GM12875 (cell line): ENCODE measurements around the gene IGLL1.
"Not testable (repeated sequence)": the region's sequence is repeated elsewhere in the genome, so short reads cannot be mapped to it uniquely, and the experiment has no call there.

Experiments used
- H3K4me3 ChIP-seq: one replicate; pipeline ENCODE4 v1.5.1; 2011; ENCODE audit warnings: low read depth, low read length, control low read depth
- TF ChIP-seq, protein P1 (sequence below): IDR thresholded peaks from 2 replicates; pipeline ENCODE4 v1.5.1; 2011; ENCODE audit warnings: low read depth, mild to moderate bottlenecking, control low read depth, inconsistent platforms, low read length, moderate library complexity, borderline replicate concordance; ENCODE audit not compliant: insufficient read depth

IGLL1 gene

GRCh38 chr22:23579870-23580575, at the start of gene IGLL1:
Gene IGLL1 (minus strand): TSS chr22:23580290. CDS start chr22:23580190, 100 bp downstream.
- TF ChIP-seq, protein P1, sequence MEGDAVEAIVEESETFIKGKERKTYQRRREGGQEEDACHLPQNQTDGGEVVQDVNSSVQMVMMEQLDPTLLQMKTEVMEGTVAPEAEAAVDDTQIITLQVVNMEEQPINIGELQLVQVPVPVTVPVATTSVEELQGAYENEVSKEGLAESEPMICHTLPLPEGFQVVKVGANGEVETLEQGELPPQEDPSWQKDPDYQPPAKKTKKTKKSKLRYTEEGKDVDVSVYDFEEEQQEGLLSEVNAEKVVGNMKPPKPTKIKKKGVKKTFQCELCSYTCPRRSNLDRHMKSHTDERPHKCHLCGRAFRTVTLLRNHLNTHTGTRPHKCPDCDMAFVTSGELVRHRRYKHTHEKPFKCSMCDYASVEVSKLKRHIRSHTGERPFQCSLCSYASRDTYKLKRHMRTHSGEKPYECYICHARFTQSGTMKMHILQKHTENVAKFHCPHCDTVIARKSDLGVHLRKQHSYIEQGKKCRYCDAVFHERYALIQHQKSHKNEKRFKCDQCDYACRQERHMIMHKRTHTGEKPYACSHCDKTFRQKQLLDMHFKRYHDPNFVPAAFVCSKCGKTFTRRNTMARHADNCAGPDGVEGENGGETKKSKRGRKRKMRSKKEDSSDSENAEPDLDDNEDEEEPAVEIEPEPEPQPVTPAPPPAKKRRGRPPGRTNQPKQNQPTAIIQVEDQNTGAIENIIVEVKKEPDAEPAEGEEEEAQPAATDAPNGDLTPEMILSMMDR = no peak
- H3K4me3 ChIP-seq = no peak within 1 kb of the TSS

DNA sequence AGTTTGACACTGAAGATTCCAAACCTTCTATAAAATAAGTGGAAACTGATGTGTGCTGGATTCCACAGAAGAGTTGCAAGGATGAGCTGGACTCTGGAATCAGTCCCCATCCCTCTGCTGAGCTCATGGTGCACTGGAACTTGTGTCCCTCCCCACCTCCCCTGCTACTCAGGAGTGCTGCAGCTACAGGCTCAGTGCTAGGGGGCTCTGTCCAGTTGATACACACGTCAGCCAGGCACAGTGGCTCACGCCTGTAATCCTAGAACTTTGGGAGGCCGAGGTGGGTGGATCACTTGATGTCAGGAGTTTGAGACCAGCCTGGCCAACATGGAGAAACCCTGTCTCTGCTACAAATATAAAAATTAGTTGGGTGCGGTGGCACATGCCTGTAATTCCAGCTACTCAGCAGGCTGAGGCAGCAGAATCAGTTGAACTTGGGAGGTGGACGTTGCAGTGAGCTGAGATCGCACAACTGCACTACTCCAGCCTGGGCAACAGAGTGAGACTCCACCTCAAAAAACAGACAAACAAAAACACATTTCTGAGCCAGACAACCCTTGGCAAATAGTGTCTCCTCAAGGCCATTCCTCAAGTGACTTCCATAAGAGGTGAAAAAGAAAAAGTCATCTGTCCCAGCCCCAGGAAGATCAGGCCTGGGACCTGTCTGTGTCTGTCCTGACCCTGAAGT, 48.1 kb upstream of the IGLL1 start:
- H3K4me3 ChIP-seq = not testable (repeated sequence)

DNA sequence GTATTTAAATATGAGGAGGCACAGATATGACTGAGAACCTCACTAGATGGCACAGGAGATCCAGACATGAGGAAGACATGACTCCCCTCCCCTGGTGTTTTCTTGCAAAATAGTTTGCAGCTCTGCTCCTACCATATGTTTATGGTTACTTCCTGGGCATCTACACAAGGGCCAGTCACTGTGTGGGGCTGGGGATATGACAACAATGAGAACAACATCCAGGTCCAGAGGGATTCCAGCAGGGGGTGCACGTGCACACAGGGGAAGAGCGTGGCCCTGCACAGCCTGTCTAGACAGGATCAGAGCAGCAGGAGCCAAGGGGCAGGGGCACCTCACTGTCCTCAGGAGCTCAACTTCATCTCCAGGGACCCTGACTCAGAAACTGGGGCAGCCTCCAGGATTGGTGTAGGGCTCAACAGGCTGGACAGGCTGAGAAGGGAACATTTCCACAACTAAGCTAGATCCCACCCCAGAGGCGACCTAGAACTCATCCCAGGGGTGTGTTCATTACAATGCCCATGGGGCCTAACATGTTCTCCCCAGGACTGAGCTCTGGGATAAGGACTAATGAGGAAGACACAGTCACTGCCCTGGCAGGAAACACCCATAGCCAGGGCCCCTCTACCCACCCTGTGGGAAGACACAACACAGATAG, 47.4 kb upstream of the IGLL1 start:
- not testable (repeated sequence) for H3K4me3 ChIP-seq
- TF ChIP-seq, protein P1 = peak; percentile 57

DNA sequence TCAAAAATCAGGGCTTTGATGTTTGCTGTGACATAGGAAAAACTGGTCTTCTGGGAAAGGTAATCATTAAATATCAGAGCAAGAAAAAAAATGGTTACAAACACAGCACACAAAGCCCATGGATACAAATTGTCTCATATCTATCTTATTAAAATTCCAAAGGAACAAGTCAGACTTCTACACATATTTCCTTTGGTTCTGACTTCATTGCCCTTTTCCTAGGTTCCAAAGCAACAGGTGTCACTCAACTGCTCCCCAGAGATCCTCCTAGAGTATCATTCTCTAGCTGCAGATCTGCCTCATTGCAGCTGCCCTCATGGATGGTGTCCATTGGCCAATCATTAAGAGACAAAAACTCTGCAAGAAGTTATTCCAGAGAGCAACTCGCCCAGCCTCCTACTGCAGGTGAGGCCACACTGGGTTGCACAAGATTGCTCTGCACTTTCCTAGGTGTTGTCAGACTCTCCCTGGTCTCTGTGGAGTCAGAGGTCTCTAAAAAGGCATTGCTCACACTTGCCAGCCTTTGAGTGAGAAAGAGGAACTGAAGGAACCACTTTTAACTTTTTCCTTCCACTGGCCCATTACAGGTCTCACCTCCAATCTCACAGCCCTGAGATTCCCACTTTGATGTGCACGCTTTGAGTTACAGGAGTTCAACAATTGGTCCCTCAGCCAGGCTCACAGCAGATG, 46.3 kb upstream of the IGLL1 start:
- TF ChIP-seq, protein P1 = no peak

DNA sequence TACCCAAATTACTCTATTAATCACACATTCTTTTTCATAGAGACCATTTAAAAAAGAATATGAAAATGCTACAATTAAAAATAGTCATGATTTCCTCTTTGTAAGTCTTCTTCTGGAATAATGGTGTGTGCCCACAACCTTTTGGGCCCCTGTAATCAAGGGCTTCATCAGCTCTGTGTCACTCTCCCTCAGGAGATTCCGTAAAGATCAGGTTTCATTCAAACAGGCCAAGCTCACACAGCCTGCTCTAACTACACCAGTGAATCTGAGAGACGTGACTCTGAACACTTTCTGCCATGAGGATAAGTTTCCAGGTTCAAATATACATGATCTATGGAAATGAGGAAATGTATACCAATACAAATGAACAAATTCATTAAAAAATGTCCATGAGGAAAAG, 42.5 kb upstream of the IGLL1 start:
- H3K4me3 ChIP-seq = no peak overlapping the region
- TF ChIP-seq, protein P1 = no peak

More for the DNA sequence above, 46.3 kb upstream of the IGLL1 start:
- no peak overlapping the region for H3K4me3 ChIP-seq

DNA sequence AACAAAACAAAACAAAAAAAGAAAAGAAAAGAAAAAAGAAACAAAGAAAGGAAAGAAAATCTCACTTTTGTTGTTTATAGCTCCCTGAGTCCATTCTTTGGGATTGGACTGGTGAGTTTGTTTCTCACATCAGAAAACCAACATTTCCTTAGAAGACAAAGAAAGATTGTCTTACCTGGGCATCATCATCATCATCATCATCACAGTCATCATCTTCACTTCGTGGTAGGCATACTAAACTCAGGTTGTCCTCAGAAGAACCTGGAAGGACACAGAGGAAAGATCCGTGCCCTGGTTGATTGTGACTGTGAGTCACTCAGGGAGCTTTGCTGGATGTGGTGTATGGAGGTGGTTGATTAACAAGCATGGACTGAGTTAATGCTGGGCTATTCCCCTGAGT, 41.8 kb upstream of the IGLL1 start:
- H3K4me3 ChIP-seq = not testable (repeated sequence)

DNA sequence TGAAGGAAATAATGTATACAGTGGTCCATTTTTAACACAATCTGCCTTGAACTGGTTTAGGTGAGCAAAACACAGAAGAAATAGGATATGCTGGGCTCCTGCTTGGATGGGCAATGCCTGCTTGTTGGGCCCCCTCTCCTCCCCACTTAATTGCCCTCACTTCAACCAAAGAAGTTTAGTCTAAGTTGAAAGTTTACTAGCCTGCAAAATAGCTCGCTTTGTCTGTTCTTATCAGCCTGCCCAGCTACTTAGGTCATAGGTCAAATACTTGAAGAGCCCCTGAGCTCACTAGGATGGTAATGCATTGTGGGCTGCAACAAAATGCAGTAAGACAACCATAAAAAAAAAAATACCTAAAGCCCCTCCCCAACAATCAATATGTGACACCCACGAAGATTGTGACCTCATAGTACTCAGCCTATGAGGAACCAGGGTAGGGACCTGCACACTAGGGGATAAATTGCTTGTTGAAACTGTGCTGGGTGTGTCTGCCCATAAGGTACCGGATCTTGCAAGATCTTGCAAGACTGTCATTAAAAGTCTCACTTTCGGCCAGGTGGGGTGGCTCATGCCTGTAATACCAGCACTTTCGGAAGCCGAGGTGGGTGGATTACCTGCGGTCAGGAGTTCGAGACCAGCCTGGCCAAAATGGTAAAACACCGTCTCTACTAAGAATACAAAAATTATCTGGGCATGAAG, 41.1 kb upstream of the IGLL1 start:
- TF ChIP-seq, protein P1 = no peak
- H3K4me3 ChIP-seq = no peak overlapping the region
